ENCODE data around the gene CLMP. TPM values are rescaled to one million over a fixed set of nuclear protein-coding genes. Genes with fewer than 3 reads are reported as not detected.

CLMP gene
- total RNA-seq, 3 donors from 2014 or later (not counting 1 experiment from before 2014, with no cell fraction given) = 0.07 to 0.45 TPM; not detected in 1

- no peak overlapping the region for H3K4me3 ChIP-seq (ENCODE audit: low read length)
- TF ChIP-seq CTCF (IDR thresholded peaks at IDR 0.05) = no peak
- DNase-seq = peak in 1 of 2 donors; percentile 36
- H3K4me3 Mint-ChIP-seq = peak overlapping the region; percentile 81
- peaks cover 0 to 7% of the 10 kb centered on the region in 2 donors for H3K27me3 Mint-ChIP-seq (ENCODE audit: low read depth in 2 of 2)
- peak overlapping the region; percentile 90 to 93 for H3K27ac Mint-ChIP-seq
- H3K4me1 Mint-ChIP-seq = peaks cover 14 to 20% of the 10 kb centered on the region in 2 donors
- no peaks in the 10 kb centered on the region for H3K9me3 Mint-ChIP-seq
- 54% methylated on average over 6 of the region's 6 CpGs for WGBS (ENCODE audit: insufficient coverage)
- no peaks in the 10 kb centered on the region for H3K9me3 ChIP-seq (ENCODE audit: control insufficient read depth, insufficient read depth, low read length)
- H3K27ac ChIP-seq (ENCODE audit: low read length) = peak overlapping the region; percentile 76
- H3K27me3 ChIP-seq (ENCODE audit: control insufficient read depth, insufficient read depth, low read length) = no peaks in the 10 kb centered on the region
- no peaks in the 10 kb centered on the region for H3K36me3 Mint-ChIP-seq
- H3K4me1 ChIP-seq (ENCODE audit: control insufficient read depth, insufficient read depth, low read length) = peaks cover 12% of the 10 kb centered on the region
- peak; percentile 72 to 88 (median 81) for ATAC-seq
- intact Hi-C loops (cut with micrococcal nuclease) = no loop called here
- H3K36me3 ChIP-seq (ENCODE audit: control insufficient read depth, insufficient read depth, low read length) = no peaks in the 10 kb centered on the region
Observed at GRCh38 chr11:123233280-123233974, 38.4 kb upstream of the CLMP start.

GRCh38 chr11:123231777-123232176, 36.7 kb upstream of the CLMP start:
- DNase-seq = no peak
- H3K27ac ChIP-seq (ENCODE audit: low read length) = no peak overlapping the region
- ATAC-seq = no peak
- peak overlapping the region in 1 of 2 donors; percentile 22 for H3K27ac Mint-ChIP-seq
- H3K9me3 ChIP-seq (ENCODE audit: control insufficient read depth, insufficient read depth, low read length) = no peaks in the 10 kb centered on the region
- 87% methylated on average over 3 of the region's 3 CpGs for WGBS (ENCODE audit: insufficient coverage)
- intact Hi-C loops (cut with micrococcal nuclease) = no loop called here
- H3K4me1 ChIP-seq (ENCODE audit: control insufficient read depth, insufficient read depth, low read length) = peaks cover 12% of the 10 kb centered on the region
- H3K36me3 Mint-ChIP-seq = no peaks in the 10 kb centered on the region
- H3K9me3 Mint-ChIP-seq = no peaks in the 10 kb centered on the region
- H3K4me3 Mint-ChIP-seq = peak overlapping the region; percentile 1
- no peak for TF ChIP-seq CTCF (IDR thresholded peaks at IDR 0.05)
- no peaks in the 10 kb centered on the region for H3K36me3 ChIP-seq (ENCODE audit: control insufficient read depth, insufficient read depth, low read length)
- no peaks in the 10 kb centered on the region for H3K27me3 ChIP-seq (ENCODE audit: control insufficient read depth, insufficient read depth, low read length)
- H3K27me3 Mint-ChIP-seq (ENCODE audit: low read depth in 2 of 2) = peaks cover 0 to 7% of the 10 kb centered on the region in 2 donors
- peaks cover 14 to 20% of the 10 kb centered on the region in 2 donors for H3K4me1 Mint-ChIP-seq
- H3K4me3 ChIP-seq (ENCODE audit: low read length) = no peak overlapping the region

- Histone ChIP-seq H3K4me3 (ENCODE audit: low read length) (no peak overlapping the region), H3K4me1 (ENCODE audit: control insufficient read depth, insufficient read depth, low read length) (peaks cover 12% of the 10 kb centered on the region), H3K27me3 (ENCODE audit: control insufficient read depth, insufficient read depth, low read length) (no peaks in the 10 kb centered on the region), H3K27ac (ENCODE audit: low read length) (no peak overlapping the region), H3K36me3 (ENCODE audit: control insufficient read depth, insufficient read depth, low read length) (no peaks in the 10 kb centered on the region), H3K9me3 (ENCODE audit: control insufficient read depth, insufficient read depth, low read length) (no peaks in the 10 kb centered on the region)
- Mint-ChIP-seq H3K27ac (peak overlapping the region; percentile 5 to 22), H3K4me1 (peaks cover 14 to 20% of the 10 kb centered on the region in 2 donors), H3K9me3 (no peaks in the 10 kb centered on the region), H3K4me3 (peak overlapping the region; percentile 1), H3K36me3 (no peaks in the 10 kb centered on the region), H3K27me3 (ENCODE audit: low read depth in 2 of 2) (peaks cover 3 to 7% of the 10 kb centered on the region in 2 donors)
- no peak for DNase-seq
- ATAC-seq = no peak
- 95% methylated on average over 6 of the region's 6 CpGs for WGBS (ENCODE audit: insufficient coverage)
- no peak for TF ChIP-seq CTCF (IDR thresholded peaks at IDR 0.05)
- intact Hi-C loops (cut with micrococcal nuclease) = no loop called here
Observed at GRCh38 chr11:123231256-123231655, 36.2 kb upstream of the CLMP start.

All from natural killer cell (primary cell).